GM12891 (cell line): ENCODE data around the gene BANF2.

ENCODE experiments used
- PAX5 ChIP-seq: IDR thresholded peaks from 2 replicates; pipeline ENCODE4 v1.6.1; 2011; ENCODE audit warnings: low read length, moderate library complexity, mild to moderate bottlenecking; ENCODE audit not compliant: insufficient read depth, severe bottlenecking
- POLR2A ChIP-seq: IDR thresholded peaks from 2 replicates; pipeline ENCODE4 v1.6.1; 2011; ENCODE audit warnings: low read depth, low read length, control low read depth
- POLR2AphosphoS5 ChIP-seq: IDR thresholded peaks from 2 replicates; pipeline ENCODE4 v1.6.1; 2011; ENCODE audit warnings: low read depth, low read length, control low read depth
- SPI1 ChIP-seq: IDR thresholded peaks from 2 replicates; pipeline ENCODE4 v1.6.1; 2011; ENCODE audit warnings: low read depth, low read length, control low read depth
- TAF1 ChIP-seq: IDR thresholded peaks from 2 replicates; pipeline ENCODE4 v1.6.1; 2011; ENCODE audit warnings: low read depth, low read length, control low read depth

GRCh38 chr20:17657079-17657825, 42.5 kb upstream of the BANF2 start:
- TF ChIP-seq POLR2A: no peak
- no peak for TF ChIP-seq POLR2AphosphoS5
- no peak for TF ChIP-seq TAF1
- no peak for TF ChIP-seq SPI1
- TF ChIP-seq PAX5: no peak
